Smooth muscle cell (in vitro differentiated cells): ENCODE measurements around the gene ALDH5A1. TPM values are rescaled to one million over a fixed set of nuclear protein-coding genes. Genes with fewer than 3 reads are reported as not detected.

Experiments
- DNase-seq: peaks from one replicate; lab custom pipeline; 2025; ENCODE audit not compliant: unreplicated experiment; lab: John Stamatoyannopoulos, UW
- H2AFZ ChIP-seq: fragments of 200-600 bp; sonication (generic); 2 replicates; pipeline ENCODE4 v1.6.0; 2016; ENCODE audit warnings: antibody characterized with exemption, low read depth, mild to moderate bottlenecking
- H3F3A ChIP-seq: fragments of 200-600 bp; sonication (generic); 2 replicates; pipeline ENCODE4 v1.6.0; 2017; ENCODE audit warnings: antibody characterized with exemption, low read depth
- H3K27ac ChIP-seq: fragments of 200-600 bp; sonication (generic); 2 replicates; pipeline ENCODE4 v1.5.1; 2016; ENCODE audit warnings: low read depth, mild to moderate bottlenecking
- H3K27me3 ChIP-seq: fragments of 200-600 bp; sonication (generic); 2 replicates; pipeline ENCODE4 v1.6.1; 2016; ENCODE audit warnings: low read depth, mild to moderate bottlenecking
- H3K36me3 ChIP-seq: fragments of 200-600 bp; sonication (generic); 2 replicates; pipeline ENCODE4 v1.5.1; 2016; ENCODE audit warnings: low read depth
- H3K4me1 ChIP-seq: fragments of 200-600 bp; sonication (generic); 2 replicates; pipeline ENCODE4 v1.5.1; 2016; ENCODE audit warnings: low read depth
- H3K4me2 ChIP-seq: fragments of 200-600 bp; sonication (generic); 2 replicates; pipeline ENCODE4 v1.6.0; 2016; ENCODE audit warnings: mild to moderate bottlenecking
- H3K4me3 ChIP-seq: fragments of 200-600 bp; sonication (generic); 2 replicates; pipeline ENCODE4 v1.5.1; 2016; ENCODE audit warnings: mild to moderate bottlenecking
- H3K79me2 ChIP-seq: fragments of 200-600 bp; sonication (generic); 2 replicates; pipeline ENCODE4 v1.6.0; 2016; ENCODE audit warnings: low read depth, mild to moderate bottlenecking
- H3K9ac ChIP-seq: fragments of 200-600 bp; sonication (generic); 2 replicates; pipeline ENCODE4 v1.6.0; 2016; ENCODE audit warnings: low read depth
- H3K9me3 ChIP-seq: fragments of 200-600 bp; sonication (generic); replicated peaks from 2 replicates; pipeline ENCODE4 v1.5.1; 2016; ENCODE audit warnings: low read depth
- H4K20me1 ChIP-seq: fragments of 200-600 bp; sonication (generic); 2 replicates; pipeline ENCODE4 v1.6.0; 2016; ENCODE audit warnings: low read depth
- WGBS: methylation state at CpG from one replicate; pipeline ENCODE4 v1.1.7; 2016; ENCODE audit warnings: low lambda C conversion rate; 5-methylcytosine and 5-hydroxymethylcytosine counted together
- polyA plus RNA-seq: library from polyadenylated mRNA; unstranded; fragments of >200 nt; fragmentation: Nextera tagmentation; extraction: Ambion mirVana; gene quantifications from 2 replicates; pipeline ENCODE4 v1.2.1, GENCODE V29; 2016
- total RNA-seq: library from RNA; depleted of rRNA; stranded (reverse); fragments of >200 nt; gene quantifications from 2 replicates; pipeline ENCODE4 v1.2.3, GENCODE V29; 2014
- TF ChIP-seq, protein P1 (sequence below): fragments of 200-600 bp; sonication (generic); IDR thresholded peaks from 2 replicates; pipeline ENCODE4 v1.5.1; 2017; ENCODE audit warnings: borderline replicate concordance, mild to moderate bottlenecking, antibody characterized with exemption; ENCODE audit not compliant: insufficient read depth, poor library complexity, severe bottlenecking

ALDH5A1 gene
- total and polyA plus RNA-seq, 2 experiments from 2014 or later: 1.7 to 3.0 TPM

DNA sequence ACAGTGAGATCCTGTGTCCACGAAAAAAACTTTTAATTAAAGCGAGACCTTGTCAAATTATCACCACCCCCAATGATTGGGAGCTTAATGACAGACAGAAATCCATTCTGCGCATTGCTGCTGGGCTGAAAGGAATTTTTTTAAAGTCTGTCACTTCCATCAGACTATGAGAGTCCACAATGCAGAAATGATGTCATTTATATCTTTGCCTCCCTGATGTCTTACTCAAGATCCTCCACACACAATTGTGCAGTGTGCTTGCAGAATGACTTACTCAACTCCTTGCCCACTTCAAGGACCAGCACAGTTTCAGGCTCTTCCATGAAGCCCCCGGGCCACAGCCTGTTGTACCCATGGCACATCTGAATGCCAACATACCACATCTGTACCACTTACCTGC lies 46.4 kb upstream of the ALDH5A1 start:
- no peak overlapping the region for H3K9ac ChIP-seq
- no peaks in the 10 kb centered on the region for H4K20me1 ChIP-seq
- no peak overlapping the region for H3K27ac ChIP-seq
- TF ChIP-seq, protein P1, sequence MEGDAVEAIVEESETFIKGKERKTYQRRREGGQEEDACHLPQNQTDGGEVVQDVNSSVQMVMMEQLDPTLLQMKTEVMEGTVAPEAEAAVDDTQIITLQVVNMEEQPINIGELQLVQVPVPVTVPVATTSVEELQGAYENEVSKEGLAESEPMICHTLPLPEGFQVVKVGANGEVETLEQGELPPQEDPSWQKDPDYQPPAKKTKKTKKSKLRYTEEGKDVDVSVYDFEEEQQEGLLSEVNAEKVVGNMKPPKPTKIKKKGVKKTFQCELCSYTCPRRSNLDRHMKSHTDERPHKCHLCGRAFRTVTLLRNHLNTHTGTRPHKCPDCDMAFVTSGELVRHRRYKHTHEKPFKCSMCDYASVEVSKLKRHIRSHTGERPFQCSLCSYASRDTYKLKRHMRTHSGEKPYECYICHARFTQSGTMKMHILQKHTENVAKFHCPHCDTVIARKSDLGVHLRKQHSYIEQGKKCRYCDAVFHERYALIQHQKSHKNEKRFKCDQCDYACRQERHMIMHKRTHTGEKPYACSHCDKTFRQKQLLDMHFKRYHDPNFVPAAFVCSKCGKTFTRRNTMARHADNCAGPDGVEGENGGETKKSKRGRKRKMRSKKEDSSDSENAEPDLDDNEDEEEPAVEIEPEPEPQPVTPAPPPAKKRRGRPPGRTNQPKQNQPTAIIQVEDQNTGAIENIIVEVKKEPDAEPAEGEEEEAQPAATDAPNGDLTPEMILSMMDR: no peak
- H3K4me1 ChIP-seq: no peaks in the 10 kb centered on the region
- no peak overlapping the region for H3K4me2 ChIP-seq
- no peaks in the 10 kb centered on the region for H3F3A ChIP-seq
- no peaks in the 10 kb centered on the region for H3K9me3 ChIP-seq
- H3K27me3 ChIP-seq: no peaks in the 10 kb centered on the region
- no peaks in the 10 kb centered on the region for H3K79me2 ChIP-seq
- DNase-seq: no peak
- 69% methylated on average over 4 of the region's 4 CpGs for whole genome bisulfite sequencing
- H2AFZ ChIP-seq: no peak overlapping the region
- no peak overlapping the region for H3K4me3 ChIP-seq
- no peaks in the 10 kb centered on the region for H3K36me3 ChIP-seq

DNA sequence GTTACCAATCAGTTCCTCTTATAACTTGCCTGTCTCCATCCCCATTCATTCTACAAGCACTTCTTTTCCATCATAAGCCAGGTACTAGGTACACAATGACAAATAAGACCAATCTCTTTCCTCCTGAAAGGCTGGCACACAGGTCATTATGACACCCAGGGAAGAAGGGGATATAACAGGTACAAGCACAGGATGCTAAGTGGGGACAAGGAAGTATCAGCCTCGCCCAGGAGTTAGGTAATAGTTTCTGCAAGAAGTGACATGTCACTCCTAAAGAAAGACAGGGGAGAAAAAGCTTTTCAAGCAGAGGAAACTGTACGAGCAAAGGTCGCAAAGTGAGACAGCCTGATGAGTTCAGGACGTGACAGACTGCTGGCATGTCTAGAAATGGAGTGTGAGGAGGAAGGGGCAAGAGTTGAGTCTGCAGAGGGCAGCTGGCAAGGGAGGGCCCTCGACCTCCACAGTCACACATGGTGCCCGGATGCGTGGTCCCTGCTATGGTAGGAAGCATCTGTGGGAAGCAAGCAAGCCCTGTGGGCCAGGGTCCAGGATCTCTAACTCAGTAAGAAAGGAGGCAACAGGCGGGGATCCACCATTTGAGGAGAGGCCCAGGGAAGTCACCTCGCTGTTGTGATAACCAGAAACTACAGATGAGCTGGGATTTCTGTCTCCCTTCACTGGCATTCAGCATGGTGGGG lies 45.8 kb upstream of the ALDH5A1 start:
- H3K36me3 ChIP-seq: no peaks in the 10 kb centered on the region
- TF ChIP-seq, protein P1: no peak
- no peak overlapping the region for H2AFZ ChIP-seq
- no peaks in the 10 kb centered on the region for H3K79me2 ChIP-seq
- no peaks in the 10 kb centered on the region for H3K27me3 ChIP-seq
- WGBS: 82% methylated on average over 9 of the region's 9 CpGs
- no peak overlapping the region for H3K4me2 ChIP-seq
- no peaks in the 10 kb centered on the region for H3F3A ChIP-seq
- no peak overlapping the region for H3K4me3 ChIP-seq
- no peaks in the 10 kb centered on the region for H4K20me1 ChIP-seq
- H3K9me3 ChIP-seq: no peaks in the 10 kb centered on the region
- H3K9ac ChIP-seq: no peak overlapping the region
- H3K27ac ChIP-seq: no peak overlapping the region
- DNase-seq: no peak
- H3K4me1 ChIP-seq: no peaks in the 10 kb centered on the region

DNA sequence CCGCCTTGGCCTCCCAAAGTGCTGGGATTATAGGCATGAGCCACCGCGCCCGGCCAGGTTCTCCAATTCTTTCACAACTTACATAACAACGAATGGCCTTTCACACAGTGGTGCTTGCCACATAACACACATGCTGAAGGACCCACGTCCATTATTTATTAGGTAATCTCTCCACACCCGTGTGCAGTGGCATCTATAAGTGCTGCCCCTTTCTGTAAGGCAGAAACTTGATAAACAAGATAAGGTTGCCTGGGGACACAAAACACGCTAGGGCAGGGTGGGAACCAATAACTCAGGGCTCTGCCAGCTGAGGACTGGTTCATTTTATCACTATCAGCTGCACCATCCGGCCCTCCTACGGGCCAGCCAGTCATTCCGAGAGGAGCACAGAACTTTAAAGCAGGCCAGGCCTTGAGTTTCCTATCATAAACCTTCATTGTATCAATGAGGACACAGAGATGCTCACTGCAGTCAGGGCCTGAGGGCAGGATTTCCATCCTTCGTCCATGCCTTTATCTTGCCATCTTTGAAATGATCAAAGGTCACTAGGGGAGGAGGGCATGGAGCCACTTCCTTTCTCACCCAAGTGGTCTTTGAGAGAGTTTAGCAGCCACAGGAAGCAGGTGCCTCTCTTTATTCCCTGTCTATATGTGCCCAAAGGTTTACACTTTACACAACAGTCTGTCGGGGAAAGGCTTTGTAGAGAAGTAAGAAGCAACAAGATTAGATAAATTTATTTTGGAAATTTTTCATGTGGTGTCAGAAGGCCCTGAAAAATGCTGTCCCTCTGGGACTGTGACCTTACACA lies 43.0 kb upstream of the ALDH5A1 start:
- Histone ChIP-seq H3K27me3 (no peaks in the 10 kb centered on the region), H3K36me3 (no peaks in the 10 kb centered on the region), H3K27ac (no peak overlapping the region), H3K4me3 (no peak overlapping the region), H3K4me1 (no peaks in the 10 kb centered on the region), H3K4me2 (no peak overlapping the region), H4K20me1 (no peaks in the 10 kb centered on the region), H3K9me3 (no peaks in the 10 kb centered on the region), H3K79me2 (no peaks in the 10 kb centered on the region), H3F3A (no peaks in the 10 kb centered on the region), H3K9ac (no peak overlapping the region), H2AFZ (no peak overlapping the region)
- no peak for DNase-seq
- TF ChIP-seq, protein P1: no peak
- WGBS: 75% methylated on average over 13 of the region's 13 CpGs
